GM12878 (cell line): ENCODE results near the gene GRAMD1A. TPM values are rescaled to one million over a fixed set of nuclear protein-coding genes. Genes with fewer than 3 reads are reported as not detected.

ENCODE experiments used
- CREB1 ChIP-seq: IDR thresholded peaks from 2 replicates; pipeline ENCODE4 v1.6.1; 2012; ENCODE audit warnings: low read depth, mild to moderate bottlenecking, inconsistent platforms
- CREM ChIP-seq: IDR thresholded peaks from 2 replicates; pipeline ENCODE4 v1.6.1; 2014; ENCODE audit warnings: antibody characterized with exemption, low read depth
- FOXM1 ChIP-seq: IDR thresholded peaks from 2 replicates; pipeline ENCODE4 v1.6.1; 2012; ENCODE audit warnings: low read depth, mild to moderate bottlenecking, inconsistent platforms, low read length, moderate library complexity
- GABPA ChIP-seq: IDR thresholded peaks from 2 replicates; pipeline ENCODE4 v1.6.1; 2014; ENCODE audit warnings: antibody characterized with exemption, low read depth, mild to moderate bottlenecking, inconsistent platforms
- IKZF1 ChIP-seq: fragments of 450-650 bp; conservative IDR thresholded peaks from 2 replicates; pipeline ENCODE4 v1.6.1; 2017; ENCODE audit warnings: antibody characterized with exemption, mild to moderate bottlenecking
- MEF2A ChIP-seq: IDR thresholded peaks from 2 replicates; pipeline ENCODE4 v1.6.1; 2011; ENCODE audit warnings: low read depth, mild to moderate bottlenecking, low read length, moderate library complexity; ENCODE audit not compliant: insufficient read depth
- MTA2 ChIP-seq: fragments of 450-650 bp; IDR thresholded peaks from 2 replicates; pipeline ENCODE4 v1.6.1; 2016; ENCODE audit warnings: low read depth, mild to moderate bottlenecking, moderate library complexity
- MTA3 ChIP-seq: IDR thresholded peaks from 2 replicates; pipeline ENCODE4 v1.6.1; 2012; ENCODE audit warnings: low read length, inconsistent platforms, borderline replicate concordance
- NBN ChIP-seq: fragments of 450-650 bp; IDR thresholded peaks from 2 replicates; pipeline ENCODE4 v1.6.1; 2016
- PML ChIP-seq: IDR thresholded peaks from 2 replicates; pipeline ENCODE4 v1.6.1; 2012; ENCODE audit warnings: low read length, inconsistent platforms
- POLR2A ChIP-seq: IDR thresholded peaks from 2 replicates; pipeline ENCODE4 v1.6.1; 2011; ENCODE audit warnings: low read depth, mild to moderate bottlenecking, low read length
- POU2F2 ChIP-seq: IDR thresholded peaks from 3 replicates; pipeline ENCODE4 v1.6.1; 2011; ENCODE audit warnings: low read depth, mild to moderate bottlenecking, low read length, borderline replicate concordance
- RELA ChIP-seq: fragments of 450-650 bp; IDR thresholded peaks from 2 replicates; pipeline ENCODE4 v1.8.0; 2014; ENCODE audit warnings: borderline replicate concordance; ENCODE audit not compliant: partially characterized antibody
- STAT3 ChIP-seq: IDR thresholded peaks from 2 replicates; pipeline ENCODE4 v1.6.1; 2011; ENCODE audit warnings: low read depth, low read length, improper control_type of control experiment
- TBL1XR1 ChIP-seq: IDR thresholded peaks from 2 replicates; pipeline ENCODE4 v1.6.1; 2012; ENCODE audit warnings: low read depth, low read length, improper control_type of control experiment
- WRNIP1 ChIP-seq: IDR thresholded peaks from 2 replicates; pipeline ENCODE4 v1.6.1; 2011; ENCODE audit warnings: low read depth, low read length, improper control_type of control experiment, borderline replicate concordance
- ZNF217 ChIP-seq: fragments of 450-650 bp; IDR thresholded peaks from 2 replicates; pipeline ENCODE4 v1.6.1; 2017; ENCODE audit warnings: antibody characterized with exemption, mild to moderate bottlenecking
- ZNF274 ChIP-seq: IDR thresholded peaks from one replicate; pipeline ENCODE4 v1.8.0; 2011; ENCODE audit not compliant: insufficient read length, insufficient read depth
- polyA plus RNA-seq, 11 experiments: library from polyadenylated mRNA; depleted of rRNA in 4 of 11; unstranded in 6 of 11; stranded (reverse) in 5 of 11; fragments of >200 nt; fragmentation: Nextera tagmentation in 4 of 11; fragmentation: Illumina TruSeq in 1 of 11; extraction: Ambion mirVana in 4 of 11; extraction: Trizol in 1 of 11; gene quantifications; 1 replicate in 1 of 11; 2 replicates in 10 of 11; pipeline versions ENCODE4 v1.2.1 to v1.2.3, GENCODE V29; 2011 to 2016; ENCODE audit warnings: inconsistent platforms in 2 of 11, missing spikeins in 2 of 11, low read depth in 1 of 11
- total RNA-seq, 4 experiments: library from RNA; depleted of rRNA in 3 of 4; stranded (reverse); fragments of >200 nt in 3 of 4; fragmentation: Illumina TruSeq in 1 of 4; extraction: Trizol in 1 of 4; gene quantifications; 2 replicates each; pipeline versions ENCODE4 v1.2.1 to v1.2.3, GENCODE V29; 2013 to 2021
- TF ChIP-seq, protein P1 (sequence below): fragments of 450-650 bp; formaldehyde crosslinking; IDR thresholded peaks from 2 replicates; pipeline ENCODE4 v1.5.0; 2022; ENCODE audit warnings: mild to moderate bottlenecking, missing genetic modification characterization
- TF ChIP-seq, protein P2 (sequence below): fragments of 450-650 bp; conservative IDR thresholded peaks from 2 replicates; pipeline ENCODE4 v1.6.1; 2017; ENCODE audit warnings: mild to moderate bottlenecking, moderate library complexity
- TF ChIP-seq, protein P3 (sequence below): fragments of 450-650 bp; IDR thresholded peaks from 2 replicates; pipeline ENCODE4 v1.6.1; 2017; ENCODE audit warnings: low read depth, mild to moderate bottlenecking, moderate library complexity

The GRAMD1A gene
- total and polyA plus RNA-seq, 10 of the 15 experiments (the other 5 are each of a cell fraction or from before 2014, with no cell fraction given): 0.79 to 73.6 (median 35.3) TPM

DNA sequence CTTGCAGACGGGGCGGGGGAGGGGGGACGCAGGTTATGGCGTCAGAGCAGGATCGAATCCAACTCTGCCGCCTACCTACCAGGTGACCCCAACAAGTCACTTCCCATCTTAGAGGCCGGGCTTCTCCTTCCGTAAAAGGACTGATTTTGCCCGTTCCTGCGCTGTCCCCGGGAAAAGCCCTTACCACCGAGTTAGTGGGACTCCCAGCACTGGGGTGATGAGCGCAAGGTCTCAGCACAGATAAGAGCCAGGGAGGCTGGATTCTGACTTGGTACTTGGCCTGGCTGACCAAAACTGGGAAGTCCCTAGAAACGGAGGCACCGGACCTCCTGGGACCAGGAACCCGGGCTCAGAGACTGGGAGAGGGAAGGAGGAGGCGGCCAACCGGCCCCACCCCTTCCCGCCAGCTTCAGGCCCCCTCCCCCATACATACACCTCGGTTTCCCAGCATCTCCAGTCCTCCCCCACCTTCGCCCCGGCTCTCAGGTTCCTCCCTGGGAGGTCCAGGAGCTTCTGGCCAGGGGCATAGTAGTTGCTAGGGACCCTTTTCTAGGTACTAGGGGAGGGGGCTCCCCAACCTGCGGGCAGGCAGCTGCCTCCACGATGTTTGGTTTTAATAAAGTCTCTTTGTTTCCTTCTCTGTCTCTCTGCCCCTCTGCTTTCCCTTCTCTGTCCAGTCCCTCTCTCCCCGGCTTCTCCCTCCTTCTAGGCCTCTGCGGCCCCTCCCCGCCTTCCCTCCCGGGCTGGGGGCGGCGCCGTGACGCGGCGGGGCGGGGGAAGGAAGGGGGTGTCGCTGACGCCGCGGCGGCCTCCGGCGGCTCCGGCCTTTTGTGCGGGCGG, at the start of gene GRAMD1A (continued):
- TF ChIP-seq IKZF1: peak; percentile 85
- TF ChIP-seq, protein P1, sequence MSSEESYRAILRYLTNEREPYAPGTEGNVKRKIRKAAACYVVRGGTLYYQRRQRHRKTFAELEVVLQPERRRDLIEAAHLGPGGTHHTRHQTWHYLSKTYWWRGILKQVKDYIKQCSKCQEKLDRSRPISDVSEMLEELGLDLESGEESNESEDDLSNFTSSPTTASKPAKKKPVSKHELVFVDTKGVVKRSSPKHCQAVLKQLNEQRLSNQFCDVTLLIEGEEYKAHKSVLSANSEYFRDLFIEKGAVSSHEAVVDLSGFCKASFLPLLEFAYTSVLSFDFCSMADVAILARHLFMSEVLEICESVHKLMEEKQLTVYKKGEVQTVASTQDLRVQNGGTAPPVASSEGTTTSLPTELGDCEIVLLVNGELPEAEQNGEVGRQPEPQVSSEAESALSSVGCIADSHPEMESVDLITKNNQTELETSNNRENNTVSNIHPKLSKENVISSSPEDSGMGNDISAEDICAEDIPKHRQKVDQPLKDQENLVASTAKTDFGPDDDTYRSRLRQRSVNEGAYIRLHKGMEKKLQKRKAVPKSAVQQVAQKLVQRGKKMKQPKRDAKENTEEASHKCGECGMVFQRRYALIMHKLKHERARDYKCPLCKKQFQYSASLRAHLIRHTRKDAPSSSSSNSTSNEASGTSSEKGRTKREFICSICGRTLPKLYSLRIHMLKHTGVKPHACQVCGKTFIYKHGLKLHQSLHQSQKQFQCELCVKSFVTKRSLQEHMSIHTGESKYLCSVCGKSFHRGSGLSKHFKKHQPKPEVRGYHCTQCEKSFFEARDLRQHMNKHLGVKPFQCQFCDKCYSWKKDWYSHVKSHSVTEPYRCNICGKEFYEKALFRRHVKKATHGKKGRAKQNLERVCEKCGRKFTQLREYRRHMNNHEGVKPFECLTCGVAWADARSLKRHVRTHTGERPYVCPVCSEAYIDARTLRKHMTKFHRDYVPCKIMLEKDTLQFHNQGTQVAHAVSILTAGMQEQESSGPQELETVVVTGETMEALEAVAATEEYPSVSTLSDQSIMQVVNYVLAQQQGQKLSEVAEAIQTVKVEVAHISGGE (CRISPR knock-in tag): peak; percentile 35; the same call in 1 of the 2 replicates
- peak; percentile 42; the same call in 1 of the 3 replicates for TF ChIP-seq POU2F2
- TF ChIP-seq MEF2A: no peak
- TF ChIP-seq STAT3: no peak
- peak; percentile 68 for TF ChIP-seq PML
- TF ChIP-seq, protein P2, sequence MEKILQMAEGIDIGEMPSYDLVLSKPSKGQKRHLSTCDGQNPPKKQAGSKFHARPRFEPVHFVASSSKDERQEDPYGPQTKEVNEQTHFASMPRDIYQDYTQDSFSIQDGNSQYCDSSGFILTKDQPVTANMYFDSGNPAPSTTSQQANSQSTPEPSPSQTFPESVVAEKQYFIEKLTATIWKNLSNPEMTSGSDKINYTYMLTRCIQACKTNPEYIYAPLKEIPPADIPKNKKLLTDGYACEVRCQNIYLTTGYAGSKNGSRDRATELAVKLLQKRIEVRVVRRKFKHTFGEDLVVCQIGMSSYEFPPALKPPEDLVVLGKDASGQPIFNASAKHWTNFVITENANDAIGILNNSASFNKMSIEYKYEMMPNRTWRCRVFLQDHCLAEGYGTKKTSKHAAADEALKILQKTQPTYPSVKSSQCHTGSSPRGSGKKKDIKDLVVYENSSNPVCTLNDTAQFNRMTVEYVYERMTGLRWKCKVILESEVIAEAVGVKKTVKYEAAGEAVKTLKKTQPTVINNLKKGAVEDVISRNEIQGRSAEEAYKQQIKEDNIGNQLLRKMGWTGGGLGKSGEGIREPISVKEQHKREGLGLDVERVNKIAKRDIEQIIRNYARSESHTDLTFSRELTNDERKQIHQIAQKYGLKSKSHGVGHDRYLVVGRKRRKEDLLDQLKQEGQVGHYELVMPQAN: peak; percentile 12; the same call in 1 of the 2 replicates
- TF ChIP-seq WRNIP1: no peak
- no peak for TF ChIP-seq POLR2A
- TF ChIP-seq MTA2: 0 out of 2 replicates have a peak, but pooled peaks have one; percentile 8
- no peak for TF ChIP-seq FOXM1
- no peak for TF ChIP-seq ZNF274
- TF ChIP-seq, protein P3, sequence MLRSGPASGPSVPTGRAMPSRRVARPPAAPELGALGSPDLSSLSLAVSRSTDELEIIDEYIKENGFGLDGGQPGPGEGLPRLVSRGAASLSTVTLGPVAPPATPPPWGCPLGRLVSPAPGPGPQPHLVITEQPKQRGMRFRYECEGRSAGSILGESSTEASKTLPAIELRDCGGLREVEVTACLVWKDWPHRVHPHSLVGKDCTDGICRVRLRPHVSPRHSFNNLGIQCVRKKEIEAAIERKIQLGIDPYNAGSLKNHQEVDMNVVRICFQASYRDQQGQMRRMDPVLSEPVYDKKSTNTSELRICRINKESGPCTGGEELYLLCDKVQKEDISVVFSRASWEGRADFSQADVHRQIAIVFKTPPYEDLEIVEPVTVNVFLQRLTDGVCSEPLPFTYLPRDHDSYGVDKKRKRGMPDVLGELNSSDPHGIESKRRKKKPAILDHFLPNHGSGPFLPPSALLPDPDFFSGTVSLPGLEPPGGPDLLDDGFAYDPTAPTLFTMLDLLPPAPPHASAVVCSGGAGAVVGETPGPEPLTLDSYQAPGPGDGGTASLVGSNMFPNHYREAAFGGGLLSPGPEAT: peak; percentile 59; the same call in 1 of the 2 replicates
- TF ChIP-seq NBN: peak; percentile 40
- TF ChIP-seq GABPA: no peak
- no peak for TF ChIP-seq ZNF217
- peak; percentile 81 for TF ChIP-seq CREB1
- TF ChIP-seq TBL1XR1: no peak
- peak; percentile 73 for TF ChIP-seq RELA
- TF ChIP-seq MTA3: 0 out of 2 replicates have a peak, but pooled peaks have one; percentile 64
- TF ChIP-seq CREM: peak; percentile 46
